Hematopoietic multipotent progenitor cell treated with erythropoietin and hydrocortisone succinate and interleukin-3 and kit ligand, for 15 days (in vitro differentiated cells): ENCODE results near the gene ASAP3.
A peak's percentile ranks its signal among the peaks of the same experiment; 100 is the strongest.

Experiments
- DNase-seq: peaks from one replicate; pipeline ENCODE4 v3.0.0-alpha.2; 2015; ENCODE audit warnings: low spot score

ASAP3 gene

DNA sequence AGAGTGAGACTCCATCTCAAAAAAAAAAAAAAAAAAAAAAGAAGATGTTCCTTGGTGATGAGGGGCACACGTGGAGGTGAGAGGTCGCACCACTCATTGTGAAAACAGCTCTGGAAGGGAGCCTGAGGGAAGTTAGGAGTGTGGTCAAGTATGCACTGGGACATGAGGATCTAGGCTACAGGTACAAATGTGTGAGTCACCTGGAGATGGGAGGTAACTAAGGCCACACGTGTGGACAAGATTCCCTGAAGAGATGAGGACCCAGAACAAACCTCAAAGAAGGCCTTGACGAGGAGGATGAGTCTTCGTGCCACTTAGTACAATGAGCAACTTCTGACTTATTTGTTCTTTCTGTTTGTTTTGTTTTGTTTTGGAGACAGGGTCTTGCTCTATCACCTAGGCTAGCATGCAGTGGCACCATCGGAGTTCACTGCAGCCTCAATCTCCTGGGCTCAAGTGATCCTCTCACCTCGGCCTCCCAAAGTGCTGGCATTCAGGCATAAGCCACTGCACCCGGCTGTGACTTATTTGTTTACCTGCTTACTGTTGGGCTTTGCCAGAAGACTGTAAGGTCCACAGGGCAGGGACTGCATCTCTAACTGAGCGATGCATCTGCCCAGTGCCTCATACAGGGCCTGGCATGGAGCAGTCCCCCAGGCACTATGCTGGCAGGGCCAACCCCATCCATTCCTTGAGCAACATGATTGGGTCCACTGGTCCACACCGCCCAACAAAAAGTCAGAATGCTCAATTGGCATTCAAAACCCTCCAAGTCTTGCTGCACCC is 6.4 kb downstream of the ASAP3 start:
- DNase-seq: no peak

DNA sequence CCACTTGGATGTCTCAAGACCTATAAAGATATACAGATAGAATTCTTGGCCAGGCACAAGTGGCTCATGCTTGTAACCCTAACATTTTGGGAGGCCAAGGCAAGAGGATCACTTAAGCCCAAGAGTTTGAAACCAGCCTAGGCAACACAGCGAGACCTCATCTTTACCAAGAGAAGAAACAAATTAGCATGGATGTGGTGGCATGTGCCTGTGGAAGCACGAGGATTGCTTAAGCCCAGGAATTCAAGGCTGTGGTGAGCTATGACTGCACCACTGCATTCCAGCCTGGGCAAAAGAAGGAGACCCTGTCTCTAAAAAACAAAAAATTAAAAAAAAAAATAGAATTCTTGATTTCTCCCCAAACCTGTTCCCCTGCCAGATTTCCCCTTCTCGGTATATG is 8.3 kb downstream of the ASAP3 start:
- no peak for DNase-seq

DNA sequence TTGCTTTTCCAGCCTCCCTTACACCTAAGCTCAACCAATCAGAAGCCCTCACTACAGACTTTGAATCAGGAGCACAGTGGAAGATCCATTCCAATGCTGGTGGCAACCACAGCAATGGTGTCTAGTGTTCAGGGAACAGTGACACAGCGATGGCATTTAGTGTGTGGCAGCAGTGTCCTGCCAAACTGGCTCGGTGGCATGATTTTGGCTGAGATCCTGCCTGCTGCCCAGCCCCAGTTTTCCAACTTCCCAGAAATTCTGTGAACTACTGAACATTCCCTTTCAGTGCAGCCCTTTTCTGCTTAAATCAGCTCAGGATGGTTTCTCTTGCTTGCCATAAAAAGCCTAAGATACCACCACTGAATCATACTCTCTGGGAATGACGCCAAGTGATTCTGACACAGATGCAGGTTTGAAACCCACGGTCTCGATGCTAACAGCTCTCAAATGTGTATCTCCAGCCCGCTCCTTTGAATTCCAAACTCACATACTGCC is 8.8 kb downstream of the ASAP3 start:
- DNase-seq: no peak

DNA sequence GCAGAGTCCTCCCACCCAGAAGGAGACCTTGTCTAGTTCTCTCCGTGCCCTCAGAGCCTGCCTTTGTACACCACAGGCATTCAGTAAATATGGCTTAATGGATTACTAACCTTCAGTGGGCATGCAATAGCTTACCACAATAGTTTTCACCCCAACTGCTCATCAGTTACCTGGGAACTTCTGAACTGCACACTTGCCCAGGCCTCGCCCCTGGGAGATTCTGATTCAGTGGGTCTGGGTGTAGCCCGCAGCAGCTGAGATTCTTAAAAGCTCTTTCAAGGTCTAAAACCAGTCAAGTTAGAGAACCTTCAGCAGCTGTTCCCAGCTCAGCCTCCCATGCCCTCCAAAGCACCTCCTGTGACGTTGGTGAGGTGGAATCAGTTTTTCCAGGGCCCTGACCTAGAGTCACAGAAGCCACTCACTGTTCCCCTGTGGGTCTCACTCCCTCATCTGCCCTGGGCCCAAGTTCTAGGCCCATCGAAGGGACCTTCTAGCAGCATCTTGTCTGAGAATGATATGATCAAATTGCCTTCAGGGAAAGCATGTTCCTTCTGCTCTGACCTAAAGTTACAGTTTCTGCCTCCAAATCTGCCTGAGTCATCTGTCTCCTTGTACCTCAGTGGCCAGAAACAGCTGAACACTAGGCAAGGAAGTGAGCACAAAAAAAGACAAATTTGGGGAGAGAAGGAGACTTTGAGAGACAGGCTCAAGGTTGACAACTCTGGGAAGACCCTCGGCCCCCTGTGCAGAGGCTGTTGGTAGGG is 10.8 kb downstream of the ASAP3 start:
- no peak for DNase-seq

DNA sequence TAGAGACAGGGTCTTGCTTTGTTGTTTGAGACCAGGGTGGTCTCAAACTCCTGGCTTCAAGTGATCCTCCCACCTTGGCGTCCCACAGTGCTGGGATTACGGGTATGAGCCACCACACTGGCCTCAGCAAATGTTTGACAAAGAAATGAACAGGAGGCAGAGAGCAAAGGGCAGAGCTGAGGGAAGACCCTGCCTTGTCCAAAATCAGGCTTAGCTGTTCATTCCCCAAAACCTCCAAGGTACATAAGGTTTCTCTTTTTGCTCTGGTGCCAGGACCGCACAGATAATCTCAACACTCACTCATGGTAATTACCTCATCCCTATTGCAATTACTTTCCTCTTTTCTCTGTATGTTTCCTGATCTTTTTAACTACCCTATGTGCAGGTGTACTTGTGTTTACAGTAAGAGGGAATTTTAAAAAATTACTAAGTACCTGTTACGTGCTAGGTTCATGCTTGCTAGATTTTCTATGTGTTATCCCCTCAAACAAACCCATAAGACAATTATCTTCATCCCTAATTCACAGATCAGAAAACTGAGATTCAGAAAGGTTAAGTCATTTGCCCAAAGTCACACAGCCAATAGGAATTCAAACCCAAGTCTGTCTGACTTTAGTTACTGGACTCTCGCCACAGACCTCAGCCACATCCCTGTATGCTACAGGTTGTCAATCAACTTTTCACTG is 11.5 kb downstream of the ASAP3 start:
- no peak for DNase-seq

DNA sequence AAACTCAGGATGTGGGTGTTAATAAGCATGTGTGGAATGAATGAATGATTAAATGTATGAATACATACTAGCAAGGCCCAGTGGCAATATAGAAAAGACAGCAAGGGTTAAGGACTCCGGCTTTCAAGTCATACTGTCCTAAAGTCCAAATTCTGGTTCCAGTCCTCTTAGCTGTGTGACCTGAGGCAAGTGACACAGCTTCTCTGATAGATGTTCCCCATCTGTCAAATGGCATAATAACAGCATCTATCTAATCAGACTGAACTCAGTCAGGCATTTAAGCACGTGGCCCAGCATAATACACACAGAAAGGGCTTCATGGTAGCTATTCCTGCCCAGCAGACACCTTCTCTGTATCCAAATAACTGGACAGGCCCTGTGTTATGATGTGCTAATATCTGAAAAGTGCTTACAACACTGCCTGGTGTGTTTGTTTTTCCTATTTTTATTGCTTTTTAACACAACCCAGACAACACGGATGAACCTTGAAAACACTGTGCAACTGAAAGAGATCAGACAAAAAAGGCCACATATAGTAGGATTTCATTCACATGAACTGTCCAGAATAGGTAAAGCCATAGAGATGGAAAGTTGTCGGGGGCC is 12.4 kb downstream of the ASAP3 start:
- DNase-seq: no peak

DNA sequence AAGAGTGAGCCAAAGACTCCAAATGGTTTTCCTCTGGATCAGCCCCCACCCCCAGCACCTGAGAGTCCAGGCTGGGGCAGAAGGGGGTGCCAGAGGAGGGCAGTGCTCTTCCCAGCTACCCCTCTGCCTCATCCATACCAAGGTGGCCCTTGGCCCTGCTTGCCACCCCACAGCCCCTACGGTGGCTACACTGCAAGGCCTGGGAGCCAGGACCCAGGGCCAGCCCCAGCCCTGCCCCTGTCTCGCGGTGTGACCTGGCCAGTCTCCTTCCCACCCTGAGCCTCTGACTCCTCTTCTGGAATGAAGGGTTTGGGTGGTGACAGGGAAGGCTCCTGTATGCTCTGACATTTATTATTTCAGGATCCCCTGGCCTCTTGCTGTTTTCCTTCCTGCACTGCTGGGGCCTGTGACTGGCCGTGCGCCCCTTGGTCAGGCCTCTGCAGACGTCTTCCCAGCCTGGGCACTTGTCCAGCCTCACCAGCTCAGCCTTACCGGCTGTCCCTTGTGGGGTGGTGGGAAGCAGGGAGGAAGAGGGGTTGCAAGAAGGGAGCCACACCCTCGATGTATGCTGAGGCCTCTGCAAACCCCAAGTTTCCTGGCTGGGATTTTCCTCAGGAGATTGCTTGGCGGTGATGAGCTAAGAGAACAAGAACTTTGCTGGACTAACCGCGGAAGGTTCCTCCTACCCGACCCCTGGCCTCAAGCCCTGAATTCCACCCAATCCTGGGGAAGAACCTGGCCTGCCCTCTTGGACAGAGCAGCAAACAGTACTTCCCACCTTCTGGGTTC is 13.5 kb downstream of the ASAP3 start:
- DNase-seq: no peak

DNA sequence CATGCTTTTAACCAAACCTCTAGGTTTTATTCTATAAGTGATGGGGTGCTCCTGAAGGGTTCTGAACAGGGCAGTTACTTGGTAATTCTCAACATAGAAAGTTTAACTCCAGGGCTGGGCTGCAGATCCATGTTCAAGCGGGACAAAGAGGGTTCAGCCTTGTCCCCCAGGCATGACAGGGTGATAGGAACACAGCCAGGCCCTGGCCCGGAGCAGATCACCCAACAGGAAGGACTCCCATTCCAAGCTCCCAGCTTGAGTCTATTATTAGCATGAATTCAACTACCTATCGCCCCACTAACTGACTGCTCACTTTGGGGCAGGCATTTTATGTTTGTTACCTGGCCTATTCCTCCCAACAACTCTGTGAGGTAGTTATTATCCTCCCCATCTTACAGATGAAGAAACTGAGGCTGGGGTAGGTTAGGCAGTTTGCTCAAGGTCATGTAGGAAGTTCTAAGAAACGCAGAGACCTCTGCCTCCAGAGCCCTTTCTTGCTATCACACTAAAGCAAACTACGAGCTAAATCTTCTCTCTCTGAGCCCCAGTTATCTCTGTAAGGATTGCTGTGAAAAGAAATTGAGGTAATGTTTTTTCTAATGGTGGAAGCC is 14.5 kb downstream of the ASAP3 start:
- no peak for DNase-seq

DNA sequence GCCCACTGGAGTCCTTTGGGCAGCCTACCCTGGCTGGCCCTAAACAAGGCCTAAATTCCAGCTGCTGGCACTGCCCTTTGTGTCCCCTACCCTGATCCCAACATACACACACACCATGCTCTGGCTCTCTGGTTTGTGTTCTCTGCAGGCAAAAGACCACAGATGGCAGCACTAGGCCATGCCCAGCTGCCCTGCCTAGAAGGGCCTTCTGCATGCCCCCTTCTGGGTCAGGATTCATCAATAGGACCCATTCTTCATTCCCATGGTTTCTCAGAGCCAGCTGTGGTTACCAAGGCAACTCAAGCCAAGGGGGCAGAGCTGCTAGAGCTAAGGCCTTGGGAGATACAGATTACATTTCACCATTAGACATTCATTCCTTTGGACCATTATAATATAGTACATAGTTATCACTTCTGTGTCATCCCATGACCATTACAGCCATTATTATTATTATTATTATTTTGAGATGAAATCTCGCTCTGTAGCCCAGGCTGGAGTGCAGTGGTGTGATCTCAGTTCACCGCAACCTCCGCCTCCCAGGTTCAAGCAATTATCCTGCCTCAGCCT is 17.5 kb downstream of the ASAP3 start:
- no peak for DNase-seq

DNA sequence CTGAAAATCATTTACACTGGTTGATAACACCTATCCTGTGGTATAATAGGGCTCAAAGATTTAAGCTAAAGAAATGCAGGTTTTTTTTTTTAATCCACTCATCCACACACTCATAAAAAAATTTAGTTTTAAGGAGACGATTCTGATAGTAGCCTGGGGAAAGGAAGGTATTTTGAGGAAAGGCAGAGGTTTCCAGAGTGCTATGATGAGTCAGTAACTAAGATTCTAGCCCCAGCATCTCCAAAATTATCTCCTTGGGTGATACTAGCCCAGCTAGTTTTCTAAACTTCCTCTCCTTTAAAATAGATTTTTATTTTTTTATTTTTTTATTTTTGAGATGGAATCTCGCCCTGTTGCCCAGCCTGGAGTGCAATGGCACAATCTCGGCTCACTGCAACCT is 20.7 kb downstream of the ASAP3 start:
- DNase-seq: no peak

DNA sequence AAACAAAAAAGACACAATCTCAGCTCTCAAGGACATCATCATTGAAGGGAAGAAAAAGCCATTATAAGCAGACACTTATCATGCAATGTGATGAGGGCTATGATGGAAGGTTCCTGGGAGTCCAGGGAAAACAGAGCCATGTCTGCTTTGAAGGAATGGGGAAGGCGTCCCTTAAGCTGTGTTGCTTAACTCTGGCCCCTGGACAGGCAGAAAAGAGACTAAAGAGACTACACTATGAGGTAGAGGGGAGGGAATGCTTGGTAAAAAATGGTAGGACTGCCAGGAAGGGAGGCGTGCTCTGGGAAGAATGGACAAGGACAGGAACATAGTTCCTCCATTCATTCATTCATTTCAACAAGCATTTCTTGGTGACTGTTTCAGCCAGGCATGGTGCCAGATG is 21.2 kb downstream of the ASAP3 start:
- no peak for DNase-seq

DNA sequence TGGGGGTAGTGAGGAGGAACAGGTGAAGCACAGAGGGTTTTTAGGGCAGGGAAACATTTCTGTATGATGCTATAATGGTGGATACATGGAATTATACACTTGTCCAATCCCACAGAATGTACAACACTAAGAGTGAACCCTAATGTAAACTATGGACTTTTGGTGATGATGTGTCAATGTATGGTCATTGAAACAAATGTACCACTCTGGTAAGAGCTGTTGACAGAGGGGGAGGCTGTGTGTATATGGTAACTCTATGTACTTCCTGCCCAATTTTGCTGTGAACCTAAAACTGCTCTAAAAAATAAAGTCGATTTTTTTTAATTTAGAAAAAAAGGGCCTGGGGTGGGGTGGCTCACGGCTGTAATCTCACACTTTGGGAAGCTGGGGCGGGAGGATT is 22.9 kb downstream of the ASAP3 start:
- DNase-seq: no peak

DNA sequence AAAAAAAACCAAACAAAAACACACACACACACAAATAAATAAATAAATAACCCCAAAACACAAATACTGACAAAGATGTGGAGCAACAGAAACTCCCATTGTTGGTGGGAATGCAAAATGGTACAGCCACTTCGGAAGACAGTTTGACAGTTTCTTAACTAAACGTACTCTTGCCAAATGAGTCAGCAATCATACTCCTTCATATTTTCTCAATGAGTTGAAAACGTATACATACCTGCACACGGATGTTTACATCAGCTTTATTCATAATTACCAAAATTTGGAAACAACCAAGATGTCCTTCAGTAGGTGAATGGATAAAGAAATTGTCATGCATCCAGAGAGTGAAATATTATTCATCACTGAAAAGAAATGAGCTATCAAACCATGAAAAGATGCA is 23.5 kb downstream of the ASAP3 start:
- no peak for DNase-seq

DNA sequence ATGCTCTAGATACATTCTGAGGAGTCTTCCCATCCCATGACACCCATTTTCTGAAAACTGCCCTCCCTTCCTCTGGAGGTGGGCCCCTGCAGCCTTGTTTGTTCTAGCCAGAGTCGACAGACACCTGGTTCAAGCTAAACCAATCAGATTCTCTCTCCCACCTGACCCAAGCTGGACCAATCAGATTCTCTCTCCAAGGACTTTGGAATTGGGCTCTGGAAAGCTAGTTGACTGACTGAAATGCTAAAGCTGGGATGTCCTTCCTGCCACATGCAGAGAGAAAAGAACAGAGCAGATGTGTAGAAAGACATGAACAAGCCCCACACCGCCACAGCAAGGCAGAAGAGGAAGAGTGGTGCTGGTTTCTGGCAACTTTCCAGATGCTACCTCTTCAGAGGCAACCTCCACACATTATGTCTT is 24.6 kb downstream of the ASAP3 start:
- no peak for DNase-seq

DNA sequence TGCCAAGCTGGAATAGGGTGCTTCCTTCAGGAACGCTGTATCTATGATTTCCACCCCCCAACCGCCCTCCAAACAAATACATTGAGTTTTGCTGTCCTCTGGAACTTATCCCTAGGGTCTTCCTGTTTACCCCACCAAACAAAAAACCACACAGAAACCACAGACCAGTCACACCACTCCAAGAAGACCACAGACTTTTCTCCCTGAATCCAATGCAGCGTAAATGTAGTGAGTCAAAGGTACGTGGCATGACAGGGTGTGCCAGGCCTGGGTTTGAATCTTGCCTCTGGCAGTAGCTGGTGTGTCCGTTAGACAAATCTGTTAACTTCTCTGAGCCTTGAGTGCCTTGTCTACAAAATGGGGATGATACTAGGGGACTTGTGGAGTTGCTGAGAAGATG is 27.8 kb downstream of the ASAP3 start:
- no peak for DNase-seq

DNA sequence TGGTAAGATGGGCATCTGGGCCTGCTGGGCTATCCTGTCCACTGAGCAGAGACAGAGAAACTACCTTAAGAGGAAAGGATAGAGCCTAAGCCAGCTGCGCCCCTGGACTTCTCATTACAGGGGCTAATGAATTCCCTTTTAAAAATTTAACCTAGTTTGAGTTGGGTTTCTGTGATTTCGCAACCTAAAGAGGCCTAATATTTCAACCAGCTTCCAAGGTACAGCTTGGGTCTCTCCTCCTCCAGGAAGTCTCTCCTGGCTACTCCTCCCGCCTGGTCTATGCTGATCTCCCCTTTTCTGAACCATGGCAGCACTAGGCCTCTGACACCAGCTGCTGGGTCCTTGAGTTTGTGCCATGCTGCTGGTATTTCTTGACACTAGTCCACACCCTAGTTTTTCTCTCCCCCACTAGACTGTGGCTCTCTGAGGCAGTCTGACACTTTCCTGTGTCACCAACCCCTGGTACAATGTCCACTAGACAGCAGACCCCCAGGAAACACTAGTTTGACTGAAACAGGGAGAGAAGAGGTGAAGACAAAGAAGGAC is 30.5 kb downstream of the ASAP3 start:
- no peak for DNase-seq

DNA sequence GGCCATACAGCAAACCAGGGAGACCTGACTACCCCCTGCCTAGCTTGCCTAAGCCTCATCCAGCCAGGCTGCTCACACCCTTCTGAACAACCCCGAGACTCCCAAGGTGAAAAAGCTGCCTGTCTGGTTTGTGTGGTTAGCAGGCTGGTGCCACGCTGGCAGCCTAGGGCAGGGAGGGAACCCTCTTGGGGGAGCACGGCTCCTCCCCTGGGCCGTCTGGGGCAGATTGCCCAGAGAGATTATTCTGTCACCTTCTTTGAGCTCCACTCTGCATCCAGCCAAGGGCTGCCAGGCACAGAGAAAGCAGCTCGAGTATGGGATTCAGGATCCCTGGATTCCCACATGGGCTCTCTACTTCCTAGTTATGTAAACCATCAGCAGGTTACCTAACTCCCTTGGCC is 32.0 kb downstream of the ASAP3 start:
- DNase-seq: peak; percentile 64

DNA sequence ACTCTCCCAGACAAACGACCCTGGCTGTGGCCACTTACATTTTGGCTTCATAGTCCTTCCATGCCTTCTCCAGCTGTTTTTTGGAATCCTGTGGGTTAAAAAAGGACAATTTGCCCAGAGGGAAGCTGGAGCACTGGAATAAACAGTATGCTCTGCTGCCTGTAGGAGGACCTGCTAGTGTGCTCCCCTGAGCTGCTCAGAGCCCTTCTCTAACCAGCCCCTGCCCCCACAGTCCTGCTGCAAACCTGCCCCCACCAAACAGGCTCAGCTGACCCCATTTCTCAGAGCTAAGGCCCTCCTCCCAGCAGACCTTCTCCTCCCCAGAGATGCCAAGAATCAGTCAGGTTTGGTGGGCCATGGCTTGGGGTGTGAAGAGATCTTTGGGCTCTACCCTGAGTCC is 32.5 kb downstream of the ASAP3 start:
- no peak for DNase-seq

DNA sequence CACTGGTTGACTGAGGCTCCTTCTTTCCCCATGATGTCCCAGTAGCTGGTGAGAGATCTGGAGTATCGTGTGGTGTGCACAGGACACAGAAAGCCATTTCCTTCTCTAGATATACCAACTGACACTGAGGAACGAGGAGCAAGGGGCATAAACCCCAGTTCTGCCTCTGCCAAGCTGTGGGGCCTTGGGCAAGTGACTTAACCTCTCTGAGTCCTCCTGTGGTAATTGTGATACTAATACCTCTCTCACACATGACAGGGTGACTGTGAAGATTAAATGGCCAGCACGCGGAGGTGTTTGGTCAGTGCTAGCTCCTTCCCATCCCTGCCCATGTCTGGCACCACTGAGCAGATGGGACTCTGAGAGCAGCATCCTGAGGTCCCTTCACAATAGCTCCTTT is 33.1 kb downstream of the ASAP3 start:
- no peak for DNase-seq

DNA sequence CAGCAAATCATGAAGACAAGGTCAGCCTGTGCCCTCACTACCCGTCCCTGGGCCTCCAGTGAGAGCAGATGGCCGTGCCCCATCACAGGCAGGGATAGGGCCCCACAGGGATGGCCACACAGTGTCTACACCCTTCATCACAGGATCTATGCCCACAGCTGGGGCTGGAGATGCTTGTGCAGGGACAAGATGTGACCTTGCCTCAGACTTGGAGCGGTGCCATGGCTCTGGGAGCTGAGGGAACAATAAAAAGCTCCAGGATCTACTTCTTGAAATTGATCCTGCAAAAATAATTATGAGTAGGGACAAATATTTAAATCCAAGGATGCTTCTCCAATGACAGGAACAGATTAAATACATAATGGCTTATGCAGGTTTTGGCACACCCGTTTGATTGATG is 34.0 kb downstream of the ASAP3 start:
- no peak for DNase-seq

DNA sequence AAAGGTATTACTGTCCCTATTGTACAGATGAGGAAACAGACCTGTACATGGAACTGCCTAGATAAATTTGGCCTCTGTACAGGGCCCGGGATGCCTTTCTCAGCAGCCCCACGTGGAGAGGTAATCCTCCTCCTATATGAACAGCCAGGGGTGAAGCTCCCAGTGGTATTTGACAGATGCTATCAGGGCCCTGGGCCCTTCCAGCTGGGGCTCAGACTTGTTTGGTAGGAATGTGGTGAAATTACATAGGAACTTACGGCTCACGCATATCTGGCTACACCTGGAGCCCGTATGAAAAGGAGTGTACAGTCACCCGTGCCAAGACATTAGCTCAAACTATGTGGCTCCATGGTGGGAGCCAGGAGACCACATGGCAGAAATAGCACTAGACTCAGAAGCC is 34.7 kb downstream of the ASAP3 start:
- no peak for DNase-seq
